Activated CD4-positive, alpha-beta T cell treated with anti-CD3 and anti-CD28 coated beads for 1 hour (primary cell): ENCODE data around the gene BCAS2.

ENCODE experiments used
- DNase-seq: peaks from one replicate; pipeline ENCODE4 v3.0.0-alpha.2; 2020

Gene BCAS2

DNA sequence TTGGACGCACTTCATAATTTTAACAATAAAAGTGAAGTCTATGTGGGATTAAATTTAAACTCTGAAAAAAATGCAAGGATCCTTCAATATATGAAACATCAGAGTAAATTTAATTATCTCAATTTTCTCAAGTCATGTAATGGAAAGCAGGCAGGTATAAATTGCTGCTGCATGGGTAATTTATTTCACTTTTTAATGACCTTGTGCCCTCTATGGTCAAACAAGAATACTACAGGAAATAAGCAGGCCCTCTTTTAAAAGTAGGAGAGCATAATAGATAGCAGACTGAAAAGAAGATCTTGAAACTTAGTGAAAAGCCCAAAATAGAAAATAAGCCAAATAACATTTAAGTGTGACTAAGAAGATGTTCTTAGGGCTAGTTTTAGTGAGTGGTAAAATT, 22.9 kb downstream of the BCAS2 start:
- no peak for DNase-seq

DNA sequence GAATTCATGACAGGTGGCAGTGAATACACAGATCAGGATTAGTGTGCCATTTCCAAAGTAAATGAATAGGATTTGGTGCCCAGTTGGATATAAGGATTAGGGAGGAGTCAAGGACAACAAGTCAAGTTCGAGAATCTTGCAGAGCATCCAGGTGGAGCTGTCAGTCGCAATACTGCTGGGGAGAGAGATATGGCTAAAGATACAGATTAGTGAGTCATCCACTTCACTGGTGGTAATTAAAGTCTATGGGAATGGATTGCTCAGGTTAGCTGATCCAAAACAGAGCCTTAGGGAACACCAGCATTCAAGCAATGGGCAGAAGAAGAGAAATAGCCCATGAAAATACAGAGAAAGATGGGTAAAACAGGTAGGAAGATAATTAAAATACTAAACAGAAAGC, 26.8 kb downstream of the BCAS2 start:
- DNase-seq = no peak

- DNase-seq = no peak
These were observed 29.2 kb downstream of the BCAS2 start for GRCh38 chr1:114552106-114552639.

GRCh38 chr1:114551400-114551799, 30.0 kb downstream of the BCAS2 start:
- DNase-seq = no peak

DNA sequence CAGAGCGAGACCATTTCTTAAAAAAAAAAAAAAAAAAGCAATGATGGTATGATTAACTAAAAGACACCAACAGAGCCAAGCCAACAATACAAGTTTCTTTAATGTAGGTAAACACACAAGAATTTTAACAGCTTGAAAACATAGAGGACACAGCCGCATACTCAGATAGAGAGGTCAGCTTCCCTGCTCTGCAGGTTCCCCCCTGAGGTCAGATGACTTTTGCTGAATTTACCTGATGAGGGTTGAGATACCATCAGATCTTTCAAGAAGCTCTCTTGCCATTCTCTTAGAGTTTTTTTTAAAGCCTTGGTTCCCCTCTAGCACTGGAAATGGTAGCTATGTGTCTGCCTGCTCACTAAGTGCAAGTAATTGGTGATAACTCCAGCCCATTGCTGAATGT, 31.1 kb downstream of the BCAS2 start:
- no peak for DNase-seq

DNA sequence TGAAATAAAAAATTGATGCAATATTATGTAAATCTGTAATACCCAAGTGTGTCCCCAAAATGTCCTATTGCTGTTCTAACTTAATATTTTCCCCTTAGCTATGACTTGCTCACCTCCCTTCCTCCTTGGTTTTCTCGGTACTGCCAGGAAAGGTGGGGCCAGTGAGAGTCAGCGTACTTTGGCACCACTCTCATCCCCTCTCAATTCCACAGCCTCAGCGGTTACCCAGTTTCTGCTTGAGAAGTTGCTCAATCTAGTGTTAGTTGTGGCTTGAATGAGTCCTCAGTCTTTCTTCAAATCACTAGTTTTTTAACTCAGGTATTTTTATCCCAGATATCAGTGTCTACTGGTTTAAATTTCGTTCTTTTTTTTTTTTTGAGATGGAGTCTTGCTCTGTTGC, 32.3 kb downstream of the BCAS2 start:
- DNase-seq = no peak

GRCh38 chr1:114547076-114547475, 34.3 kb downstream of the BCAS2 start:
- DNase-seq = no peak

GRCh38 chr1:114545796-114546195, 35.6 kb downstream of the BCAS2 start:
- no peak for DNase-seq

DNA sequence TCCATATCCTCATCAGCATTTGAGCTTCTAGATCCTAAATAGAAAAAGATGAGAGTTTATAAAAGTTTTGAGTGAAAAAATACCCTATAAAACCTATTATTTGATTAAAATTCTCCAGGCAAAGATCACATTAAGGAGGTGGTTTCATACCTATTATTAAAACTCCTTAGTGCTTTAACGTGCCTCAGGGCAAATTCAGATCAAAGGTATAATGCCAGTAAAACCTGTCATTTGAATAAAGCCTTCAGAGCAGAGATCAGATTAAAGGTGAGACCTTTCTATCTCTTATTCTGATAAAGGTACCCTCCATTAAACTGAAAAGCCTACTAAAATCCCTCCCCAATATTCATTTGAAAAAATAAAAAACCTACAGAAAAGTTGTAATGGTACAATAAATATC, 36.1 kb downstream of the BCAS2 start:
- no peak for DNase-seq

DNA sequence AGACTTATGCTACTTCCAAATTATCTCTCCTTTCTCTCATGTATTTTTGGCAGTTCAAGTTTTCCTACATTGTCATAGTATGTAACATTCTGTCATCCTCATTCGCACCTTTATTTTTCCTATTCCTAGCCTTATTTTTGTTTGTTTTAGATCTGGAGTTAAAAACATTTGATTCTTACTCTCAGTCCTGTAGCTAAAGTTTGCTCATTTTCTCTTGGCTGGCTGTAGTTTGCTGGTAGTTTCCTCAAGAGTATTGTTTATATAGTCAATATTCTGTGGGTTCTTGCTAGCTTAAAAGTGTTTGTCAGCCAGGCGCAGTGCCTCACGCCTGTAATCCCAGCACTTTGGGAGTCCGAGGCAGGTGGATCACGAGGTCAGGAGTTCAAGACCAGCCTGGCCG, 40.6 kb downstream of the BCAS2 start:
- DNase-seq = no peak

- DNase-seq = no peak
These were observed 41.1 kb downstream of the BCAS2 start for GRCh38 chr1:114540272-114540671.

- no peak for DNase-seq
These were observed 45.4 kb downstream of the BCAS2 start for GRCh38 chr1:114536043-114536442.

- DNase-seq = no peak
These were observed 46.0 kb downstream of the BCAS2 start for GRCh38 chr1:114535401-114535800.

DNA sequence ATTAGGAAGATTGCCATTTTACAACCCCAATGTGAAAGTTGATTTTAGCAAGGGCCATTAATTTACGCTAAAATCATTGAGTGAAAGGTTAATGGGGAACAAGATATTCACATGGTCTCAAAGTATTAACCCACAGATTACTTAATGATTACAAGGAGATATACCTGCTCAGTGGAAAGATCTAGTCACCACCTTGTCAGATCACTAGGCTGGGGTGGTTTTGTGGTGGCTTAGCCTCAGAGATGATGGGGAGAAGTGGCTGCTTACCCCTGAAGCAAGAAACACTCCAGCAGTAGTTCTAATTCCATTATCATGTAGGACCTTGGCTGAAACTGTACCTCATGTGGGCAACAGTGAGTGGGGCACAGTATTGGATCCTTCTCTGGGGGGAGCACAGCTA, 50.3 kb downstream of the BCAS2 start:
- no peak for DNase-seq

GRCh38 chr1:114530224-114530623, 51.2 kb downstream of the BCAS2 start:
- no peak for DNase-seq

DNA sequence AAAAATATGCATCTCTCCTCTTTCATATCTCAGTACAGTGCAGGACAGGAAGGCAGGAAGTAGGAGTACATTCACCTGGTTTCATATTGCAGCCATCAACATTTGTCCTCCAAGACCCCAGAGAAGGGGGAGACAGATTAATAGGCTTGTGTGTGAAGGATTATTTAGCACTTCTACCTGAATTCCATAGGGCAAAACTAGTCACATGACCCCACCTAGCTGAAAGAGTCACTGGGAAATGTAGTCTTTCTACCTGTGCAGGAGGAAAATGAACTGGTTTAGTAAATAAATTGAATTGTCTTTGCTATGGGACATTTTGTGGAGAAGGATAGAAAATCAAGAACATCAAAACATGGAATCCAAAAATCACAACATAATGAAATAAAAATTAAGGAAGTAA, 56.5 kb downstream of the BCAS2 start:
- DNase-seq = no peak

DNA sequence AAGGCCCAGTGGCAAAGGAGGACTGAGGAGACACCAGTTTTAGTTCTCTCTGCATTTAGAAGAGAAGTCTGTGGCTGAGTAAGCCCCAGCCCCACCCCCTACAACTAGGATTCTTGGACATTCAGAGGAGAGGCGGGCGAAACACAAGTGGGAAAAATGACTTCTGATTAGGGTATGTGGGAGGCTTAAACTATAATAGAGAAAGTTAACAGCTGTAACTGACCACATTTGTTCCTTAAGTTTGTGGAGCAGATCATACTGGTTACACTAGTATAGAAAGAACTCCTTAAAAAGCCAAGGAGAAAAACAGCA, 59.2 kb downstream of the BCAS2 start:
- DNase-seq = no peak

DNA sequence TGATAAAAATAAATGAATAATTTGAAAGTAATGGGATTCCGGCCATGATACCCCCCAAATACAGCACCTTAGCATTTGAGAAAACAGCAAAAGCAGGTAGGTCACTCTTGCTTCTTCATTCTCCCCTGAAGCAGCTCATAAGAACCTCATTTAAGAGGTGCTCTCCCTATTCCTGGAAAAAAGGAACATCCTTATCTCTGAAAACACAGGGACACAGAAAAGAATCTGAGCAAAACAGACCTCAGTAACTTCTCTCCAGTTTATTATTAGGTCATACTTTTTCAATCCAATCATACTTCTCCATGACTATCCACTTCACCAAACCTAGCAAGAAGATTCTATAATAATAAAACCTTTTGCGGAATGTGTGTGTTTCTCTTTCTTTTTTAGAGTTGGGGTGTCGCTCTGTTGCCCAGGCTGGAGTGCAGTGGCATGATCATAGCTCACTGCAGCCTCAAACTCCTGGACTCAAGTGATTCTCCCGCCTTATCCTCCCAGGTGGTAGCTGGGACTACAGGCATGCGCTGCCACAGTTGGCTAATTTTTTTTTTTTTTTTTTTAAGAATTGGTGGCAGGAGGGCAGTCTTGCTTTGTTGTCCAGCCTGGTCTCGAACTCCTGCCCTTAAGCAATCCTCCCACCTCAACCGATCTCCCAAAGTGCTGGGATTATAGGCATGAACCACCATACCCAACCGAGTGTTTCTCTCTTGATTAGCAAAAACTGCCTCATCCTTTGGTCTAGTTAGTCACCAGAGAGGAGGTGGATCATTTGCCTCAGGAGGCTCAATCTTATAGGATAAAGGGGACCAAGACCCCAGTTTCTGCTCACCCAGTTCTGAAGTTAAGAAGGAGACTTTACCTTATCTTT, 59.8 kb downstream of the BCAS2 start:
- DNase-seq = no peak
